ENCODE measurements around the gene ZNF683.
"Not testable (repeated sequence)": the region's sequence is repeated elsewhere in the genome, so short reads cannot be mapped to it uniquely, and the experiment has no call there.

ZNF683 gene

DNA sequence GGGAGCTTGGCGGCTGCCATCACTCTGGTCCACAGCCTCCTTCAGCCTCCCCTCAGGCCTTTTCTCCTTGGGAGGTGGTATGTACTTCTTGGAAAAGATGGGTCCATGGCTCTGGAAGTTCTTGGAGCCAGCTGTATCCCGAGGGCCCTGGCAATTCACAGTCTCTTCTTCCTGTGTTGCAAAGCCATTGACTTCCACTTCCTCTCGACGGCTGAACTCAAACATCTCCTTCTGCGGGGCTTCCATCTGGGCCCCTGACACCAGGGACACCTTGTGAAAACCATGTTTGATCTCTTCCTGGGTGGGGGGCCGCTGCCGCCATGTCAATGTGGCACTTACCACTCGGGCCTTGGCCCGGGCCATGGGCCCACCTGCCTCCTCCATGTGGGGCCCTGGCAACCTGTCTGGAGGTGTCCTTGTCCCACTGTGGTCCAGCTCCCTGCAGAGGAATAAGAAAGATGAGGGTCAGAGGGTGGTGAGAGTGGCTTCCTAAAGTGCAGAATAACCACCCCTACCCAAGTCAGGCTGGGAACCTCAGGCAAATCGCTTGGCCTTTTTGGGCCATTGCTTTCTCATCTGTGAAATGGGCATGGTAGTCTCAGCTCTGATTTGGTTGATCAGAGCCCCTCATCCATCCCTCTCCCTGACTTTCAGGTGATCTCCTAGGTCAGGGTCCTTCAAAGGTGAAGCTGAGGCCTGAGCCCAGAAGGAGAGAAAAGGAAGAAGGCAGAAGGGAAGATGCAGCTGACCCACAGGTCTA is 26.1 kb downstream of the ZNF683 start:
- no peak overlapping the region for H3K4me3 ChIP-seq (ENCODE audit: low read length)
- TF ChIP-seq ZNF274 (IDR thresholded peaks at IDR 0.05; ENCODE audit: low read depth, low read length): no peak

- no peak overlapping the region for H3K4me3 ChIP-seq (ENCODE audit: low read length)
- no peak for TF ChIP-seq ZNF274 (IDR thresholded peaks at IDR 0.05; ENCODE audit: low read depth, low read length)
Measured at GRCh38 chr1:26345718-26346117, 26.8 kb downstream of the ZNF683 start.

DNA sequence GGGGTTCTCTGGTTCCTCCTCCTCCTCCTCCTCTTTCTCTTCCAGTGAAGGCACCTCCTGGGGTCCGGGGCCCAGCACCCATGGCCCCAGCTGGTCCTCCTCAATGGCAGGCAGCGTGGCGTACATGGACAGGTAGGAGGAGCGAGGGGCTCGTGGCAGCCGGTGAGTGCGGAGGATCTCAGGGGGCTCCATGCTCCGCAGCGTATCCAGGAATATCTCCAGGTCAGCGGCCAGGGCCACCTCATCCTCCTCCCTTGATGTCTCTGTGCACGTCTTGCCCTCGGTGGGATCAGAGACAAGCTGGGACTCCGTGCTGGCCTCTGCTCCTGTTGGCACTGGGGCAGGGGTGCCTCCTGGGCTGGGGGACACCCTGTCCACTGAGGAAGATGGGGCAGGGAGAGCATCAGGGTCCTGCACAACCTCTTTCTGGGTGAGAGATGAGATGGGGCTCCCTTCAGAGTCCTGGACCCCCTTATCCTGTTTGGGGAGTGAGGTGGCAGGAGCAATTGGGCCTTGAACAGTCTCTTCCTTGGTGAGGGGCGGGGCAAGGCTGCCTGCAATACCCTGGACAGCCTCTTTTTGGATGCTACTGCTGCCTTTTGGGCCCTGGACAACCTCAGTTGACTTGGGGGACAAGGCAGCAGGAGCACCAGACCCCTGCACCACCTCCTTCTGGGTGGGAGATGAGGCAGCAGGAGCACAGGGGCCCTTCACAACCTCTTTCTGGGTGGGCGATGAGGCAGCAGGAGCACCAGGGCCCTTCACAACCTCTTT is 28.2 kb downstream of the ZNF683 start:
- H3K4me3 ChIP-seq (ENCODE audit: low read length): no peak overlapping the region
- no peak for TF ChIP-seq ZNF274 (IDR thresholded peaks at IDR 0.05; ENCODE audit: low read depth, low read length)

DNA sequence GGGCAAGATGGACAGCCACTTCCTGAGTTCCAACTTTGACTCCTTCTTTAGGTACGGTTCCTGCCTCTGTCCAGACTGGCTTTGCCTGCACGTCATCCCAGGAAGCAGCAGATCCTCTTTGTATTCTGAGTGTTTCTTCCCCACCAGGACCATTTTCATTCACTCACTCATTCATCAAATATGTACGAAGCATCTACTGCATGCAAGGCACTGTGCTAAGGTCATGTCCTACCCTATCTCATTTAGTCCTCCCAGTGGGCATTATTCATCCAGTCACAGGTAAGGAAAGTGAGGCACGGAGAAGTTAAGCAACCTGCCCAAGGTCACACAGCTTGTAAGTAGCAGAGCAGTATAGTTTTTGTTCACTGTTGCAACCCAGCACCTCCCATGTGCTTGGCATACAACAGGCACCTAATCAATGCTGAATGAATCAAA is 32.5 kb downstream of the ZNF683 start:
- TF ChIP-seq ZNF274 (IDR thresholded peaks at IDR 0.05; ENCODE audit: low read depth, low read length): no peak
- H3K4me3 ChIP-seq (ENCODE audit: low read length): no peak overlapping the region

- no peak for TF ChIP-seq ZNF274 (IDR thresholded peaks at IDR 0.05; ENCODE audit: low read depth, low read length)
Measured at GRCh38 chr1:26338670-26339069, 33.9 kb downstream of the ZNF683 start.

DNA sequence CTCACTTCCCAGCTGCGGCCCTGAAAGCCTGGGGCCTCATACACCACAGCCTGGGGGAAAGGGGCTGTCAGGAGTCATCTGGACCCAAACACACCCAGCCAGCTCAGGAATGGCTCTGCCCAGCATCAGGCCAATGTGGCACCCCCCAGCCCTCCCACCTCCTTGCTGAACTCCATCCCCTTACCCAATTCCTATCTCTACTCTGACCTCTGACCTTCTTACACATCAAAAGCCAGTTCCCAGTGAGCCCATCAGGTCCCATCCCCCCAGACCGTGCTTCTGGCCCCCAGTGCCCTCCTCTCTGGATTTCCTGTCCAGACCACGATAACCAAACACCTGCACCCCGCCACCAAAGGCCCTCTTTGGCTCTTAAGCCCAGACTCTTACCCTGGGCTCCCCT is 34.9 kb downstream of the ZNF683 start:
- no peak overlapping the region for H3K4me3 ChIP-seq (ENCODE audit: low read length)
- no peak for TF ChIP-seq ZNF274 (IDR thresholded peaks at IDR 0.05; ENCODE audit: low read depth, low read length)

More at GRCh38 chr1:26338670-26339069, 33.9 kb downstream of the ZNF683 start:
- H3K4me3 ChIP-seq (ENCODE audit: low read length): no peak overlapping the region

- H3K4me3 ChIP-seq (ENCODE audit: low read length): no peak overlapping the region
- no peak for TF ChIP-seq ZNF274 (IDR thresholded peaks at IDR 0.05; ENCODE audit: low read depth, low read length)
Measured at GRCh38 chr1:26337206-26337535, 35.4 kb downstream of the ZNF683 start.

DNA sequence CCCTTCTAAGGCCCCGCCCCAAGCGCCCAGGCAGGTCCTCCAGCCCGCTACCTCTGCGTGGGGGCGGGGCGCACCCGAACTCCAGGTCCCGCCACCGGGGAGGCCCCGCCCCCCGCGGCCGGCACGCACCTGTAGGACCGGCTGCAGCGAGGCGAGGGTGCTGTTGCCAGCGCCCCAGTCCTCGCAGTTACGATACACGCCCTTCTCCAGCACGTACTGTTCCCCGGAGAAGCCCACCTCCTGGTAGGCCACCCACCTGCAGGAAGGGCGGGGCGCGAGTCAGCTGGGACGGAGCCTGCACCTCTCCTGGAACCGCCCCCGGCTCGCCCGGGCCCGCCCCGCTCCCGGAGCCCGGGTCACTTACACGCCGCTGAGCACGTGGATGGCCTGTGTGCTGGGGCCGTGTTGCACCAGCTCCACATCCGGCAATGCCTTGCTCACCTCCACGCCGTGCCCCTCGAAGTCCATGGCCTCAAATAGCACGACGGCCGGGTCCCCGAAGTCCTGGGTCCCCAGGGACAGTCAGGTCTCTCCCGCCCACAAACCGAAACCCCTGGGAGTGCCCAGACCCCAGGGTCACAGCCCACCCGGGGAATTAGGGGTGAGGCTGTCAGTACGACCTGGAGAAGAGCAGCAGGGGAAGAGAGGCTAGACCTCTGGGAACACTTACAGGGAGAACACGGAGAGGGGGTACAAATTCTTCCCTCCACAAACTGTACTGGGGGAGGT is 35.9 kb downstream of the ZNF683 start:
- H3K4me3 ChIP-seq (ENCODE audit: low read length): peak overlapping the region; percentile 47; the same call in 1 of the 2 replicates
- TF ChIP-seq ZNF274 (IDR thresholded peaks at IDR 0.05; ENCODE audit: low read depth, low read length): no peak

GRCh38 chr1:26335774-26336476 is 36.6 kb downstream of the ZNF683 start:
- peak overlapping the region; percentile 47; the same call in 1 of the 2 replicates for H3K4me3 ChIP-seq (ENCODE audit: low read length)
- no peak for TF ChIP-seq ZNF274 (IDR thresholded peaks at IDR 0.05; ENCODE audit: low read depth, low read length)

GRCh38 chr1:26333312-26333711 is 39.2 kb downstream of the ZNF683 start:
- H3K4me3 ChIP-seq (ENCODE audit: low read length): not testable (repeated sequence)

DNA sequence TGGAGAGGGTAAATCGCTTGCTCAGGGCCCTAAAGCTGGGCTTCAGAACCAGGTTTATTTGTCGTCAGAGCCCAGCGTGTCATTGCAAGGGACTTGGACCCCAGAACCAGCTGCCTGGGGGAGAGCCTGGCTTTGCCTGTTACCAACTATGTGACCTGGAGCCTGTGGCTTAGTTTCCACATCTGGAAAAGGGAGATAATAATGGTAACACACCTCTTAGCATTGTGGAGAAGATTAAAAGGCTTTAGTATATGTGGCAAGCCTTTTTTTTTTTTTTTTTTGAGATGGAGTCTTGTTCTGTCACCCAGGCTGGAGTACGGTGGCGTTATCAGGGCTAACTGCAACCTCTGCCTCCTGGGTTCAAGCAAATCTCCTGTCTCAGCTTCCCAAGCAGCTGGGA is 42.3 kb downstream of the ZNF683 start:
- no peak for TF ChIP-seq ZNF274 (IDR thresholded peaks at IDR 0.05; ENCODE audit: low read depth, low read length)
- H3K4me3 ChIP-seq (ENCODE audit: low read length): no peak overlapping the region

GRCh38 chr1:26329380-26329779 is 43.2 kb downstream of the ZNF683 start:
- not testable (repeated sequence) for H3K4me3 ChIP-seq (ENCODE audit: low read length)

DNA sequence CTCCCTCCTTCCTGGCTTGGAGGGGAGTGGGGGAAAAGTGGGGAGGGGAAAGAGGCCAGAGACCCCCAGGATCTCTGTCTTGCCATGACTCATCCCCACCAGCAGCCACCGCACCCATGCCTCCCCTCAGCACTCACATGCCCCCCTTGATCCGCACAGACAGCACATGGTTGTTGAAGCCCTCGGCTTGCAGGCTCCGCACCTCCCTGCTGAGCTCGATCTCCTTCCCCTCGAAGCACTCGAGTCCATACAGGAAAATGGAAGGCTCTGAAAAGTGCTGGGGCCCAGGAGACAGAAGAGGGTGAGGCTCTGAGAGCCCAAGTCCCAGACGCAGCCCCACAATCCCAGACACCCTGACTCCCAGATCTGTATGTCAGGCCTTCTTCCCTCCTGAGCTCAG is 44.0 kb downstream of the ZNF683 start:
- TF ChIP-seq ZNF274 (IDR thresholded peaks at IDR 0.05; ENCODE audit: low read depth, low read length): no peak
- H3K4me3 ChIP-seq (ENCODE audit: low read length): no peak overlapping the region

DNA sequence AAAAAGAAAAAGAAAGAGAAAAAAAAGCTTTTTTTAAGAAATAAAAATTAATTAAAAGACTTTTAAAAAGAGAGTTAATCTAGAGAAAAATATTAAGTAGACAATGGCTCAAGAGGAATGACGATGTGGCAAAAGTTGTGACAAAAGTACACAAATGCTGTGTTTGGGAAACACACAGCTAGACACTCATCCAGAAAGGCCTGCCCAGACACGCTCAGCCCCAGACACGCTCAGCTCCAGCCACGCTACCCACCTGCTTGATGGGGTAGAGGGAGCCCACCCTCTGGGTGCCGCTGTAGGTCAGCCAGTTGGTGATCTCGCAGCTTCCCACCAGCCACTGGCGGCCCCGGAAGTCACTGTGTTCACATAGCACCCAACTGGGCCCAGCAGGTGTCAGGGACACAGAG is 44.6 kb downstream of the ZNF683 start:
- H3K4me3 ChIP-seq (ENCODE audit: low read length): no peak overlapping the region
- TF ChIP-seq ZNF274 (IDR thresholded peaks at IDR 0.05; ENCODE audit: low read depth, low read length): no peak

All from GM08714 (cell line).